Stimulated activated CD8-positive, alpha-beta memory T cell treated with anti-CD3 and anti-CD28 coated beads, Interleukin-2, amount 100 ng/mL, for 1 hour (primary cell): Measurements from ENCODE around the gene ADAM19.

ENCODE experiments used
- DNase-seq, 2 donors: peaks; one replicate each; pipeline ENCODE4 v3.0.0-alpha.2; 2020; ENCODE audit warnings: low read depth in 2 of 2

ADAM19 gene

DNA sequence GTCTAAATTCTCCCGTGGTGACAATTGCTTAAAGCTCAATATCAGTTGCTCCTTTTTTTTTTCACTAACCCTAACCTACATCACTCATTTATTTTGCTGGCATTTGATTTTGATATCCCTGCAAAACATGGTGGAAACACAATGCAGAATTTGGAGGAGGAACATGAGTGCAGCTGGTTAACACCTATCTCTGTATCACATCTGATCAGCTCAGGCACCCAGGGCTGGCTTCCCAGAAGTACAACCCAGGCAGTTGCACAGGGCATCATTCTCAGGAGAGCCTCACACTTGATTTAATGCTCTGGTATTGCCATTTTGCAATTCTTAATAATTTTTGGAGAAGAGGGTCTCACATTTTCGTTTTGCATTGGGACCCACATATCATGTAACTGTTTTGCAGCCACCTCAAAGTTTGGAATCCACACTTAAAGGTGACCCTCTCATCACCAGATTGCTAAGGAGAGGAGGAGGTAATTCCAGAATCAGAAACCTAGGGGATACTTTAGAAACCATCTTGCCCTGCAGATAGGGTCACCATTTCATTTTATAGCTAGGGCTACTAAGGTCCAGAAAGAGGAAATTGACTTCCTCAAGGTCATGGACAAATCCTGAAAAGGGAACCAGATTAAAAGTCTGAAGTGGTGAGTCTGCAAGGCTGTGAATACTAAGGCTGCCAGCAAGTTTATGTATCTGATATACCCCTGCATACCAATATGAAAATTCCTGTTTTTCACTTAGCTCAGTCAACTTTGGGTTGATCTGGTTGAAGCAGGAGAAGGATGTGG, 19.3 kb upstream of the ADAM19 start:
- DNase-seq = no peak

DNA sequence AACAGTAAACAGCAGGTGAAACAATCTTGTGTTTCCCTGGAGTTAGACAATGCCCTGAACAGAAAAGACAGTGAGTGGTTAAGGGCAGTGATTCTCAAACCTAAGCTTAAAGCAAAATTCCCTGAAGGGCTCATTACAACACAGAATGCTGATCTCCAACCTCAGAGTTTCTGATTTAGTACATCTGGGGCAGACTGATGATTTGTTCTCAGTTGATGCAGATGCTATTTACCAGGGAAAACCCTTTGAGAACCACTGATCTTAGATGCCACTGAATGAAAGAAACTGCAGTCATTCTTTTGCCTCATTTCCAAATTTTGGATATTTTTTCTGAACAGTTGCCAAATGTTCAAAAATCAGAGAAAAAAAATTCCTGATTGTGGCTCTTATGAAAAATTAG, 18.7 kb upstream of the ADAM19 start:
- DNase-seq = no peak

DNA sequence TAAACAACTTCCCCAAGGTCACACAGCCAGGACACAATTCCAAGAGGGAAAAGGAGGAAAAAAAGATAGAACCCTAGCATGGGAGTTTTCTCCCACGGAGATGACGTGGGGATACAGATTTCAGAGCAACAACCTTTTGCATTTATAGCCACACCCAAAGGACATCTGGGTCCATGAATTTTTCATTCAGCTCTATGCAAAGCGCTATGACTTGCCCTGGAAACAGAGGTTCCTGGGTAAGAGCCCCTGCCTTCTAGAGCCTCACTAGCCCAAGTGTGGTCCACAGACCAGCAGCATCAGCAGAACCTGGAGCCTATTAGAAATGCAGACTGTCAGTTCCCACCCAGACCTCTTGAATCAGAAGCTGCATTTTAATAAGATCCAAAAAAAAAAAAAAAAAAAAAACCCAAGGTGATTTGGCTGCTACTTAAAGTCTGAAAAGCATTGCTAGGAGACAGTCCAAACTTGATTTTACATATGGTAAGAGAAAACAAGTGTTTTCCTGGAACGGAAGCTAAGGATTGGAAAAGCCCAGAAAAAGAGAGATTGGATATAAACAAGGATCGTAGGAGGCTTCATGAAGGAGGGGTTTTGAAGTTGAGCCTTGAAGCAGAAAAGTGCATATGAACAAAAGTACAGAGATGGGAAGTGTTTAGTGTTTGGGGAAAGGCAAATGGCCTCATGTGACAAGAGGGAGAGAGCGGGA, 17.6 kb upstream of the ADAM19 start:
- no peak for DNase-seq

GRCh38 chr5:157592594-157592993, 17.0 kb upstream of the ADAM19 start:
- no peak for DNase-seq

GRCh38 chr5:157590478-157590877, 14.9 kb upstream of the ADAM19 start:
- DNase-seq = no peak

- no peak for DNase-seq
Observed at GRCh38 chr5:157584628-157585027, 9.1 kb upstream of the ADAM19 start.

- DNase-seq = no peak
Observed at GRCh38 chr5:157582731-157583620, 7.4 kb upstream of the ADAM19 start.

GRCh38 chr5:157581901-157582300, 6.3 kb upstream of the ADAM19 start:
- DNase-seq = no peak

DNA sequence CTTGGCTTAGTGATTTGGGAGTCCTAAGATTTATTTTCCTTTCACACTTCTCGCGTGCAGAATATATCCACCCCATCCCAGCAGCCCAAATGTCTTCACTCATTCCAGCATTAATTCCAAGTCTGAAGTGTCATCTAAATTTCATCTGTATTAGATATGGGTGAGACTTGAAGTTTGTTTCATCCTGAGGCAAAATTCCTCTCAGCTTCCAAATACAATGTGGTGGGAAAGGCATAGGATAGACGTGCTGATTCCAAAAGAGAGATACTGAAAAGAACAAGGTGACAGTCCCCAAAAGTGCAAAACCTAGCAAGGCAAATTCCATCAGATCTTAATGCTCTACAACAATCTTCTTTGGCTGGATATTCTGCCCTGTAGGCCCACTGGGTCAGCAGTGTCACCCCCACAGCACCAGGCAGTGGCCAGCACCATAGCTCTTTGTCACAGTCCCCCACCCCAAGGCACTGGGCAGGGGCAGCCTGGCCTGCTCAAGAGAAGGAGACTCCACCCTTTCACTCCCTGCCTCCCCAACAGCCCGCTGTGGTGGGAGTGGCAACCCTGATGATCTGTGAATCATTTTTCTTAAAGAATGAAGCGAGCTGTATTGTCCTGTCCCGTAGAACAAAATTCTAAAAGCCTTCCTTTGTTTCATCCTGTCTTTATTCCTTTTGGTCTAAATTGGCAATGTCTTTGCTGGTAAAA, 2.7 kb upstream of the ADAM19 start:
- DNase-seq = no peak

GRCh38 chr5:157576678-157577077, 1.1 kb upstream of the ADAM19 start:
- no peak for DNase-seq

GRCh38 chr5:157574456-157575380, 857 bp downstream of the ADAM19 start:
- DNase-seq = no peak

DNA sequence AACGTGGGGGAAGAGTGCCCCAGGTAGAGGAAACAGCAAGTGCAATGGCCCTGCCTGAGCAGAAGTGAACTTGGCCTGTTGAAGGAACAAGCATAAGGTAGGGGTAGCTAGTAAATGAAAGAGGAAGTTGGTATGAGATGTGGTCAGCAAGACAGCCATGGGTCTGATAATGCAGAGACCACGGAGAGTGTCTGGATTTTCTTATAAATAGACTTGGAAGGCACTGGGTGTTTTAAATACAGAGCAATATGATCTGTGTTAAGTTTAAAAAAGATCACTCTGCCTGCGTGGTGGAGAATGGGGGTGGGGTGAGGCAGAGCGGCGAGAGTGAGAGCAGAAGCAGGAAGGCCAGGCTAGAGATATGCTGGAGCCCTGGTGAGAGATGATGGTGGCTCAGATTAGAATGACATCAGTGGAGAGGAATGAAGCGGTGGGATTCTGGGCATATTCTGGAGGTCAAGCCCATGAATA, 4.2 kb downstream of the ADAM19 start:
- no peak for DNase-seq

DNA sequence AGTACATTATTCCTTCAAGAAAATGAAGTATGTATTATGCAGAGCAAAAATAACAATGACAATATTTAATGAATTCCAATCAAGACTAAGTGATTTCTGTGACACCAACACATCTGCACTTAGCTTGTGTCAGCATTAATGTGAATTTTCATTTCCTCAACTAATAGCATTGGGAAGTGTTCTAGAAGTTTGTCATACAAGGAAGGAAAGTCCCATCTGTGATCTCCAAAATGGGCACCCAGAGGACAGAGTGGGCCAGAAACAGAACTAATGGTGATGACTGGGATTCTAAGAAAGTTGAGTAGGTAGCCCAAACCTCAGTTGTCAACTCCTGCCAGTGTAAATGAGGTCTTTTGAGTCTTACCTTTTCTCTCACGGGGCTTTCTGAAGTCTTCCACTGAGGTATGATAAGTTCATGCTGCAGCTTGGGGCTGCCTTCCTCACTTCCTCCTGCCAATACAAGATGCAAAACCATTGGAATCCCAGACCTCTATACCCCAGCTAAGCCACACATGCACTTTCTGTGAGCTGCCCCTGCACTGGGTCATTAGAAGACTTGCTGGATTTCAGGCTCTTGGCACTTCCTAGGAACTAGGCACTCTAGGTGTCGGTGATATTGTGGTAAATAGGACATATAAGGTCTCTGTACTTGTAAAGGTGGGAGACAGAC, 4.9 kb downstream of the ADAM19 start:
- no peak for DNase-seq

DNA sequence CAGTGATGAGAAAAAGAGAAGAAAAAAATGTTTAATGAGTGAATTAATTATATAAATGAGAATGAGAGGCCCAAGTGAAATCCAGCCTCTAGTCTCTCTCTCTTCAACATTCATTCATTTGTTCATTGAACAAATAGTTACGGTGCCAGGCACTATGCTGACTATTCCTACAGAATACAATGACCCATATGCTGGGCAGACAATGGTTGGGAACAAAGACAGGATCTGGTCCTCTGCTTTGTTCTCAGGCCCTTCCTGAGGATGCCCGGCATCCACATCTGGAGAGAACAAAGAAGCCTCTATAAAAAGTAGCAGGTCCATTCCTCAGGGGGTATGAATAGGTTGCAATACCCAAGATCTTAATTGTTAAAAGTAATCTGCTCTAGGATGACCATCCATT, 6.9 kb downstream of the ADAM19 start:
- no peak for DNase-seq

- DNase-seq = no peak
Observed at GRCh38 chr5:157568222-157568621, 7.4 kb downstream of the ADAM19 start.

DNA sequence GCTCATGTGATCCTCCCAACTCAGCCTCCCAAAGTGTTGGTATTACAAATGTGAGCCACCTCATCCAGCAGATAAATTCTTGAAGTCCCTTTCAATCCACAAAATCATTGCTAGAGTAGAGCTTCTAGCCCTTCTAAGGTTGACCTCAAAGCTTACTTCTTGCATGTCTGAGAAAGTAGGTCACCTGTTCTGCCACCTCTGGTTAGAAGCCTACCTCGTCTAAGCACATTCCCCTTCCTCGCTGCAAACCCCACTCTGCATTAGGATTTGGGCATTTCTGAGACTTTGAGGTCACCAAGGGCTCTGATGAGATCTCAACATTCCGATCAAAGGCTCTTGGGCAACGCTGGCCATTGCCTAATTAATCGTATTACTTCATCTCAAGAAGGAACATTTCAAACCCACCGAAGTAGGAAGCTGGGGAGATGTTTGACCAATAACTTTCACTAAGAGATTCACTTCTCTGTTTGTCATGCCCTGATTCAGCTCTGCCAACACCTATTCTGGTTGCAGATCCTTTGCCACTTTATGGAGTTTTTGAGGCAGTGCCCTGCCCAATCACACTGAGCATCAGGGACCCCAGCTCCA, 8.6 kb downstream of the ADAM19 start:
- no peak for DNase-seq

- no peak for DNase-seq
Observed at GRCh38 chr5:157563929-157564716, 11.5 kb downstream of the ADAM19 start.

DNA sequence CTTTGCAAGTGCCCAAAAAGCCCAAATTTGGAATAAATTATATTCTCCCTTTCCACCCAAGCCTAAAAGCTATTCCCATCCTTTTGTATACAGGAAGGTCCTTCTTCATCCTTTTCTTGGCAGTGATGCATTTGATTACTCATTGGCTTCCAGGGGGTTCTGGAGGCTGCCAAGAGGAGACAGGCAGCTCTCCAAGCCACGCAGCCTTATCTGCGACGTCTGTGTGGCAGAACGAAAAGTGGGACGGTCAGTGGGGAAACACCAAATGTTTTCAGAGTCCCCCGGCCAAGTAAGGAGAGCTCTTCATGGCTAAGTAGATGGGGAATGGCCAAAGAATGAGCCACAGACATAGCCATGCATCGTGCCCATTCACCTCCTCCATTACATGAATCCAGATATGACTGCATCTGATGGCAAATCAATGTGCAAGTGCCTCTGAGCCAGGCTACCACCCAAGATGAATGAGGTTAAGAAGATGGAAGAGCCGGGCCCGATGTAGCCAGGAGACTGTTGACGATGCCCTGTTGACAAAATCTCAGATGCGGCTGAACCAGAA, 12.1 kb downstream of the ADAM19 start:
- no peak for DNase-seq
